ENCODE results near the gene B4GALNT3.
A peak's percentile ranks its signal among the peaks of the same experiment; 100 is the strongest.
"Not testable (repeated sequence)": the region's sequence is repeated elsewhere in the genome, so short reads cannot be mapped to it uniquely, and the experiment has no call there.

B4GALNT3 gene

GRCh38 chr12:561391-561705 lies 101.6 kb downstream of the B4GALNT3 start:
- DNase-seq = no peak

- DNase-seq = no peak
Observed at GRCh38 chr12:561908-562593, 102.3 kb downstream of the B4GALNT3 start.

DNA sequence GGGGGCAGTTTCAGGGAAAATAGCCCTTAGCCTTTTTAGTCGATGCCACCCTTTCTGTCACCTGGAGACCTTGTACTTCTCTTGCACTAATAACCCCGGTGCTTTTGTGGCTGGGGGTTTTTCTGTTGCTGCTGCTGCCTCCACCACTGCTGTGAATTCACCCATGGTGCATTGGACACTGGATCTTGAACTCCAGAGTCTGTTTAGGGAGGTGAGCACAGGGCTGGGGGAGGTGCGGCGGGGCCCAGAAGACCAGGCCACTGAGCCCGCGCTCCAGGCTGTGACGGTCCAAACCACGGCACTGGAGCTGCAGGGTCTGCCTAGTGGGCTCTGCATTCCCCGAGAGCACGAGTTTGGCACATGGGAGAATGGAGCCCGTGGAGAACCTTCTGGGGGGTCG lies 102.9 kb downstream of the B4GALNT3 start:
- DNase-seq = no peak

DNA sequence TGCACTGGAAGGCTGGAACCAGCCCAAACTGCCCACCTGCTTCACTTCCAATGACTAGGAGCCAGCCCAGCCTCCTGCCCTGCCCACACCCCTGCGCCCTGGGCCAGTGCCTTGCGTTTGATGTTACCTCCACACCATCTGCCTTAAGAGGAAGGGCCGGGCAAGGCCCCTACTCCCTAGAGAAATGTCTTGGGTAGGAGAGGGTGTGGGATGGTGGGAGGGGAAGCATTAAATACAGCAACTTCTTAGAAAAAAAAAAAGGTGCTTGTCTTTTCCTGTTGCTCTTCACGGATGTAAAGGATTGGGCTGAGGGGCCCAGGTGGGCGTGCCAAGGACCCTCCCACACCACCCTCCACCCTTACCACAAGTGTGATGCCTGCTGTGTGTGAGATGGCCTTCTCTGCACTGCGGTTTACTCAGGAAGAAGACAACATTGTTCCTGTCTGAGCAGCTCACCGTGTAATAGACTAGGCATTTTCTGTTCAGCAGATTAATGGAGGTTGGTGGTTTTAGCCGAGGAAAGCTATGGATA lies 103.6 kb downstream of the B4GALNT3 start:
- DNase-seq = peak; percentile 31

GRCh38 chr12:563787-564298 lies 104.1 kb downstream of the B4GALNT3 start:
- DNase-seq = no peak

- DNase-seq = no peak
Observed at GRCh38 chr12:565161-565560, 105.4 kb downstream of the B4GALNT3 start.

DNA sequence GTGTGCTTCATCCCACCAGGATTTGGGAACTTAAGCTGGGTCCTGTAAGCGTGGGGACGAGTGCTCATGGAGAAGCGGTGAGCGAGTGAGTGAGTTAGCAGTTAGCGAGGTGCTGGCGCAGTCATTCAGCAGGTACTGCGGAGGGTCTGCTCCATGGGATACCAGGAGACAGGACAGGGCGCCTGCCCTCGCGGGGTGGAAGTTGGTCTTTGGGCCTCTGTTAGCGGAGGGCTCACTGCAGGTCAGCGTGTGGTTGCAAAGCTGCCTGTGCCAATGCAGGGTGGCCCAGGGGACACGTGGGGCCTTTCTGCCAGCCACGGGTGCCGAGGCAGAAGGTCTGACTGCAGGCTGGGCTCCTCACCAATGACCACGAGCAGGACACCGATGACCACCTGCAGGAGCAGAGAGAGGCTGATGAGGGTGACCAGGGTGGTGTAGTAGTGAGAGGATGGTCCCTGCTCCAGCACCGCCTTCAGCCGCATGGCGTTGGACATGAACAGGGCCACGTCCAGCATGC lies 105.9 kb downstream of the B4GALNT3 start:
- no peak for DNase-seq

- DNase-seq = no peak
Observed at GRCh38 chr12:568486-568885, 108.7 kb downstream of the B4GALNT3 start.

DNA sequence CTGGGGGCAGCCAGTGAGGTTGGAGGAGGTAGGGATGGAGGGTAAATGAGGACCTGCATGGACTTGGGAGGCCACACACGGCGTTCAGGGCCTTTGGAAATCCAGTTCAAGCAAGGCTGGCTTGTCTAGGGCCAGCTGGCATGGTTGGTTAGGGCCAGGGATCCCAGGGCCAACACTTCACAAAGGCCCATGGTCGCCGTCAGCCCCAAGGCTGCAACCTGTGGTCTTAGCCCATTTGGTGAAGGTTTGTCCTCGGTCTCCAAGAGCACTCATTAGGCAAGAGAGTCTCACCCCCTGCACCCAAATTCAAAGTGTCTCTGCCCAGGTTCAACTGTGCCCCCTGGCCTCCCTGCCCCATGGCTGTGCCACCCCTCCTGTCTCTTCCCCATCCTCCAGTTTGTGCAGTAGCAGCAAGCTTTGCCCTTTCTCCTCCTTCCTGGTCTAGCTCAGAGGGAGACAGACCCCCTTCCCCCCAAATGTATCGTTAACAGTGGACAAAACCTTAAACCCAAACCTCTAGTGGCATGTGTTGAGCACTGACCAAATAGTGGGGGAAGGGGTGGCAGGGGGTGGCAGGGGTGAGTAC lies 109.4 kb downstream of the B4GALNT3 start:
- DNase-seq = no peak

DNA sequence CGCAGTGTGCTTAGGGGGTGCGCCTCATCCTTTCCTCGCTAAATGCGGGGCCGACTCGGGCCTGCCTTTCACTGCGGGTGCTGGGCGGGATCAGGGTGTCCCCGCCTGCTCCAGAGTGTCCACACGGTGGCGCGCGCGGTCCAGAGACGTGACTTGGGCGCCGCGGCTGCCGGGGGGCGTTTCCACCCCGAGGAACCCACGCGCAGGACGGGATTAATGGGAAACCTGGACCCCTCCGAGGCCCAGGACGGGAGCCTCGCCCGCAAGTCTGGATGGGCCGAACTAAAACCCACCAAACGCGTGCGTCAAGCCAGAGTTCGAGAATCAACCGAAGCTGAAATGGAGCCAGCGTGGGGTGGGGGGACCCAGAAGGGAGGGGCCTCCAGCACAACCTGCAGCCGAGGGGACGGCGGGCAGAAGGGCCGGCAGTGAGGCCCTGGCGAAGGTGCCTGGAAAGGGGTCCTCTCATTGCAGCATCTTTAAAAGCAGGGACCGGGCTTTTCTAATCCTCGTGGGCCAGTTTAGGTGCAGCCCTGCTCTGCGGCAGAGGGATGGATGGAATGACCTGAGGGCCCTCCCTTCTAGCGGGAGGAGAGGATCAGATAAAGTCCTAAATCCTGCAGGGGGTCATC lies 110.2 kb downstream of the B4GALNT3 start:
- DNase-seq = peak; percentile 80

GRCh38 chr12:570435-570920 lies 110.7 kb downstream of the B4GALNT3 start:
- no peak for DNase-seq

DNA sequence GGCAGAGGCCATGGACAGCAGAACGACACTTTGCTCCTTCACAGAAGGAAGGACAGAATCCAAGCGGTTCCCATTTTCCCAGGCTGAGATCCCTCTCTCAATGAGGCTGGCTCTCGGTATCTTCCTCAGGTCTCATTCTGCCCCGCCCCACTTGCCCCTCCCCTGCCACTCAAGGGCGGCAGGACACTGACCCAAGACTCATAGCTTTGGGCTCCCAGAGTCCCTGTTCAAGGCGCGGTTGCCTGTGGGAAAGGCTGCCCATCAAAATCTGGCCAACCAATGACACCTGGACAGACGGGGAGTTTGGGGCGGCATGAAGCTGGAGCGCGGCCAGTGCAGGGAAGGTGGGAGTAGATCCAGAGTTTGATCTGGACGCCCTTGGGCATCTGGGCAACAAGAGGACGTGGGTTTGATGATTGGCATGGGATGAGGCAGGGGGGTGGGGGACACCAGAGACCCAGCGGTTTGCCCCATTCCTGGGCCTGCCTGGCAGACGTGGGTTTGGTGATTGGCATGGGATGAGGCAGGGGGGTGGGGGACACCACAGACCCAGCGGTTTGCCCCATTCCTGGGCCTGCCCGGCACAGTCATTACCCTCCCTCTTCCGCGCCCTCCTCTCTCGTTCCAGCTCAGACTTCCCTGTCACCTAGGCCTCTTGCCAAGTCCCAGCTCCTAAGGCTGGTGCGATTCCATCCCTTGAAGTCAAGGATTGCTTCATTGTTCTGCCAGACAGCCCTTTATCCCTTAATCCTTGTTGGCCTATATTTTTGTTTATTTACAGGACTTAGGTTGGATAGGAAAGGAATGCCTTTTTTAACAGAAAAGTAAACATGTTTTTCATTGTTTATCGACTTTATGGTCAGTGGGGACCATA lies 111.4 kb downstream of the B4GALNT3 start:
- no peak for DNase-seq

DNA sequence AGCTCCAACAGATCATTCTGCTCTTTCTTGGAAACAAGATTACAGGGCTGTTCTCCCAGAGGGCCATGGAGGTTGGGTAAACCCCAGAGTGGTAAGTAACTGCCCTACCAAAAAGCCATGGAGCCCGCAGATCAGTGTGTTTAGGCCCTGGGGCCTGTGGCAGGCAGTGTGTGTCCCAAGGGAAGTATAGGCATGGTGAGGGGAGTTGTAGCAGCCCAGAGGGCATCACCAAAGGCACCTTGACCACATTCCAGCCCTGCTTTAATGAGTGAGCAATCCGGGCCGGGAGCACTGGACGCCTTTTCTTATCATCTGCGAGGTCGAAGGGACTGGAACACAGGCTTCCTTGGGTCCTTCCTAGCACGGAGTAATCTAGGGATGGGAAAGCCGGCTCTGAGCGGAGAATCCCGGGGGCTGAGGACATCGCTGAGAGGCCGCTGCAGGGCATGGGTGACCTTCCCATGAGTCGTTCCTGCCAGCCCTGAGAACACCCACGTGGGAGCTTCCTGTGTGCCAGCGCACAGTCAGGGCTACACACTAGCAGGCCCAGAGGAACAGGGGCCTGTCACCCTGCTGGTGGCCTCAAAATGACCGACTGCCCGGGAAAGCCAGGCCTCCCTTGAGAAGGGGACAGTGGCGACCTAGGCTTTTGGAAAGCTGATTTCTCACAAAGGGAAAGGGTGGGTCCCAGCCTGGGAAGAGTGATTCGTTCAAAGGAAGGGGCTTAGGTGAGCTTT lies 112.2 kb downstream of the B4GALNT3 start:
- no peak for DNase-seq

GRCh38 chr12:572532-572899 lies 112.8 kb downstream of the B4GALNT3 start:
- no peak for DNase-seq

DNA sequence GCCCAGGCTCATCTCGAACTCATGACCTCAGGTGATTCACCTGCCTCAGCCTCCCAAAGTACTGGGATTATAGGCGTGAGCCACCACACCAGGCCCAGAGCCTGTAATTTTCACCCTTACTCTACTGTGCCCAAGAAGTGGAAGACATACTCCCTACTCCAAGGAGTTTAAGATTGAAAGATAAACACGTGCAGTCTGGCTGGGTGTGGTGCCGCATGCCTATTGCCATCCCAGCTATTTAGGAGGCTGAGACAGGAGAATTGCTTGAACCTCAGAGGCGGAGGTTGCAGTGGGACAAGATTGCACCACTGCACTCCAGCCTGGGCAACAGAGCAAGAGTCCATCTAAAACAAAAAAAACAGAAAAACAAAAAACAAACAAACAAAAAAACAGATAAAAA lies 113.5 kb downstream of the B4GALNT3 start:
- no peak for DNase-seq

- no peak for DNase-seq
Observed at GRCh38 chr12:574475-575128, 114.9 kb downstream of the B4GALNT3 start.

- DNase-seq = no peak
Observed at GRCh38 chr12:575129-575502, 115.4 kb downstream of the B4GALNT3 start.

DNA sequence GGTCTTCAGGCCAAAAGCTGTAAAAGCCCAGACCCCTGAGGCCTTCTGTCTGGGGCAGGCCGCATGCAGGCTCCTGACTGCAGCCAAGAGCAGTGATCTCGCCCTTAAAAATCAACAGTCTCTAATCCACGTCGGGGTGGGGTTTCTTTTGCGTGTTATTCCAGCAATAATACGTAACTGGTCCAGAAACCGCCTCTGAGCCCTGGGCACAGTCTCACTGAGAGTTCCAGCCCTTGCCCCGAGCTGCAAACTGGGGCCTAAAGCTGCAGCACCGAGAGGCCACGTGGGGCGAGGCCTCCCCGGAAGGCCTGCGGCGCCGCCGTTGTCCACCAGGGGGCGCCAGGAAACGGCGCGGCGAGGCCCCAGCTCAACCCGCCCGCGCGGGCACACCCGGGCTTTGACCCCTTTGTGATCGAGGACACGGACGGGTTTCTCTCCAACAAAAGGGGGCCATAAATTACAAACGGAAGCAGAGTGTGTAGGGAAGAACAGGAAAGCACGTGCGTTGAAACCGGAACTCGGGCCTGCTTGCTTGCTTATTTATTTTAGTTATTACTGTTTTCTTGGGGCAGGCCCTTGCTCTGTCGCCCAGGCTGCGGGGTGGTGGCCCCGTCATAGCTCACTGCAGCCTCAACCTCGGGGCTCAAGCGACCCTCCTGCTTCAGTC lies 116.3 kb downstream of the B4GALNT3 start:
- DNase-seq = peak; percentile 73

- no peak for DNase-seq
Observed at GRCh38 chr12:576615-577110, 116.9 kb downstream of the B4GALNT3 start.

DNA sequence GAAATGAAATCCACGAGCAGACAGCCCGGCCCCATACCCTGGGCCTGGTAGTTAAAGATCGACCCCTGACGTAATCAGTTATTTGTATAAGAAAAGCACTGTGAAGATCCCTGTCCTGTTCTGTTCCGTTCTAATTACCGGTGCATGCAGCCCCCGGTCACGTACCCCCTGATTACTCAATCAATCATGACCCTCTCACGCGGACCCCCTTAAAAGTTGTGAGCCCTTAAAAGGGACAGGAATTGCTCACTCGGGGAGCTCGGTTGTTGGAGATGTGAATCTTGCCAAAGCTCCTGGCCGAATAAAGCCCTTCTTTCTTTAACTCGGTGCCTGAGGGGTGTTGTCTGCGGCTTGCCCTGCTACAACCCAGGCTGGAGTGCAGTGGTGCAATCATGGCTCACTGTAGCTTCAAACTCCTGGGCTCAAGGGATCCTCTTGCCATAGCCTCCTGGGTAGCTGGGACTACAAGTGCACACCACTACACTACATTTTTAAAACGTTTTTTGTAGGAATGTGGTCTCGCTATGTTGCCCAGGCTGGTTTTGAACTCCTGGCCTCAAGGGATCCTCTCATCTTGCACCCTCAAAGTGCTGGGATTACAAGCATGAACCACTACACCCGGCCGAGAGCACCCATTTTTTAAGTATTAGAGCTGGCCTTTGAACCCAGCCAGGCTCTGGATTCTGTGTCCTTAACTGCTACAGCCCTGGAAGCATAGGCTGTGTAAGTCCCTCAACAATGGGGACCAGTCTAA lies 118.4 kb downstream of the B4GALNT3 start:
- DNase-seq = not testable (repeated sequence)
